GM21447 (cell line): ENCODE data around the gene SCRN1.
"Not testable (repeated sequence)": the region's sequence is repeated elsewhere in the genome, so short reads cannot be mapped to it uniquely, and the experiment has no call there.

Source experiments
- ATAC-seq: cut with Tn5 transposase; IDR thresholded peaks from one replicate; pipeline ENCODE4 v1.9.1; 2021; ENCODE audit not compliant: unreplicated experiment

The SCRN1 gene

GRCh38 chr7:29893351-29893965 is 96.1 kb downstream of the SCRN1 start:
- ATAC-seq: no peak

GRCh38 chr7:29892231-29892630 is 97.4 kb downstream of the SCRN1 start:
- no peak for ATAC-seq

- no peak for ATAC-seq
These were observed 97.8 kb downstream of the SCRN1 start for GRCh38 chr7:29891766-29892165.

- ATAC-seq: not testable (repeated sequence)
These were observed 98.8 kb downstream of the SCRN1 start for GRCh38 chr7:29890786-29891185.

- ATAC-seq: no peak
These were observed 99.3 kb downstream of the SCRN1 start for GRCh38 chr7:29890251-29890650.

GRCh38 chr7:29889288-29889687 is 100.3 kb downstream of the SCRN1 start:
- no peak for ATAC-seq

GRCh38 chr7:29888006-29888405 is 101.6 kb downstream of the SCRN1 start:
- no peak for ATAC-seq

GRCh38 chr7:29886827-29887226 is 102.8 kb downstream of the SCRN1 start:
- ATAC-seq: no peak

- ATAC-seq: no peak
These were observed 104.0 kb downstream of the SCRN1 start for GRCh38 chr7:29885626-29886025.

GRCh38 chr7:29884399-29885272 is 105.0 kb downstream of the SCRN1 start:
- no peak for ATAC-seq

GRCh38 chr7:29883462-29884398 is 105.9 kb downstream of the SCRN1 start:
- ATAC-seq: no peak

- no peak for ATAC-seq
These were observed 107.1 kb downstream of the SCRN1 start for GRCh38 chr7:29882481-29882880.

- no peak for ATAC-seq
These were observed 107.9 kb downstream of the SCRN1 start for GRCh38 chr7:29881724-29882123.

GRCh38 chr7:29879609-29880008 is 110.0 kb downstream of the SCRN1 start:
- ATAC-seq: no peak

GRCh38 chr7:29878081-29878688 is 111.4 kb downstream of the SCRN1 start:
- ATAC-seq: no peak

- ATAC-seq: no peak
These were observed 112.4 kb downstream of the SCRN1 start for GRCh38 chr7:29877196-29877595.

GRCh38 chr7:29875741-29876140 is 113.9 kb downstream of the SCRN1 start:
- no peak for ATAC-seq

- no peak for ATAC-seq
These were observed 115.8 kb downstream of the SCRN1 start for GRCh38 chr7:29873644-29874294.

GRCh38 chr7:29871787-29872398 is 117.7 kb downstream of the SCRN1 start:
- ATAC-seq: no peak
